Measurements from ENCODE around the gene CACNA1B.

CACNA1B gene

DNA sequence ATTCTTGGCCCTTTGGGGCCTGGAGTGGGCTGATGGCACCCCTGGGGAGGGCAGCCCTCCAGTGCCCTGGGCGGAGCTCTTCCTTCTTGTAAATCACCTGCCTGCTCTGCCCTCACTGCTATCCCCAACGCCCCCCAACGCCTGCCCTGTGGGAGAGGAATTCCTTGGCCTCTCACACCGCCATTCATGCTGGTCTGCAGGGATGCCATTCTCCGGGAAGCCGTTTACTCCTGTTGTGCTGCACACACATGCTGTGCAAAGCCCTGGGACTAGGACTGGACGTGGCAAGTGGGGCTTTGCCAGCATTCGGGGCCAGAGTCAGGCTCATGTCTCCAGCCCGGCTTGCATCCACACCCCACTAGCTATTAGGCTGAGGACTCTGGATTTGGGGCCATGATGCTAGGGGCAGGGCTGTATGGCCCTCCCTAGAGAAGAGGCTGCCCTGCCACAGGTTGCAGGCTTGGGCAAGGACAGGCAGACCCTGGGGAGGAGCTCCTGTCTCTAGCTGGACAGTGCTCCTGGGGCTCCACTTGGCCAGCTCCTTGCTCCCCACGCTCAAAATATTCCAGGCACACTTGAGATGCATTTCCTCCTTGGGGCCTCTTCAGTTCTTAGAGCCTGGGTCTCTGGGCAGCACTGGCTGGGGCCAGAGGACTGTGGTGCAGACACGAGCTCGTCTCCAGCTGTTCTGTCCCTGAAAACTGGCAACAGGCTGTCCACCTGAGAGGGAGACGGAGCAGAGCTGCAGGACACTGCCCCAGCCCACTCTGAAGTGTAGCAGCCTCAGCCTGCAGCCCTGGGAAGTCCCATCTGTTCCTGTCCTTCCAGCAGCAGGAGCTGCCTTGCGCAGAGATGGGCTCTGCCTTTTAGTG lies 226.9 kb downstream of the CACNA1B start:
- TF ChIP-seq ZBTB7A (IDR thresholded peaks at IDR 0.05; ENCODE audit: low read depth) (no peak), TAF1 (IDR thresholded peaks at IDR 0.05; ENCODE audit: low read depth) (no peak), TCF12 (IDR thresholded peaks at IDR 0.05; ENCODE audit: low read depth) (no peak), TEAD4 (IDR thresholded peaks at IDR 0.05) (no peak), NFIC (IDR thresholded peaks at IDR 0.05) (no peak)
- TF ChIP-seq, protein P1, sequence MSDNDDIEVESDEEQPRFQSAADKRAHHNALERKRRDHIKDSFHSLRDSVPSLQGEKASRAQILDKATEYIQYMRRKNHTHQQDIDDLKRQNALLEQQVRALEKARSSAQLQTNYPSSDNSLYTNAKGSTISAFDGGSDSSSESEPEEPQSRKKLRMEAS (IDR thresholded peaks at IDR 0.05) = no peak
- TF ChIP-seq, protein P2, sequence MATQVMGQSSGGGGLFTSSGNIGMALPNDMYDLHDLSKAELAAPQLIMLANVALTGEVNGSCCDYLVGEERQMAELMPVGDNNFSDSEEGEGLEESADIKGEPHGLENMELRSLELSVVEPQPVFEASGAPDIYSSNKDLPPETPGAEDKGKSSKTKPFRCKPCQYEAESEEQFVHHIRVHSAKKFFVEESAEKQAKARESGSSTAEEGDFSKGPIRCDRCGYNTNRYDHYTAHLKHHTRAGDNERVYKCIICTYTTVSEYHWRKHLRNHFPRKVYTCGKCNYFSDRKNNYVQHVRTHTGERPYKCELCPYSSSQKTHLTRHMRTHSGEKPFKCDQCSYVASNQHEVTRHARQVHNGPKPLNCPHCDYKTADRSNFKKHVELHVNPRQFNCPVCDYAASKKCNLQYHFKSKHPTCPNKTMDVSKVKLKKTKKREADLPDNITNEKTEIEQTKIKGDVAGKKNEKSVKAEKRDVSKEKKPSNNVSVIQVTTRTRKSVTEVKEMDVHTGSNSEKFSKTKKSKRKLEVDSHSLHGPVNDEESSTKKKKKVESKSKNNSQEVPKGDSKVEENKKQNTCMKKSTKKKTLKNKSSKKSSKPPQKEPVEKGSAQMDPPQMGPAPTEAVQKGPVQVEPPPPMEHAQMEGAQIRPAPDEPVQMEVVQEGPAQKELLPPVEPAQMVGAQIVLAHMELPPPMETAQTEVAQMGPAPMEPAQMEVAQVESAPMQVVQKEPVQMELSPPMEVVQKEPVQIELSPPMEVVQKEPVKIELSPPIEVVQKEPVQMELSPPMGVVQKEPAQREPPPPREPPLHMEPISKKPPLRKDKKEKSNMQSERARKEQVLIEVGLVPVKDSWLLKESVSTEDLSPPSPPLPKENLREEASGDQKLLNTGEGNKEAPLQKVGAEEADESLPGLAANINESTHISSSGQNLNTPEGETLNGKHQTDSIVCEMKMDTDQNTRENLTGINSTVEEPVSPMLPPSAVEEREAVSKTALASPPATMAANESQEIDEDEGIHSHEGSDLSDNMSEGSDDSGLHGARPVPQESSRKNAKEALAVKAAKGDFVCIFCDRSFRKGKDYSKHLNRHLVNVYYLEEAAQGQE (IDR thresholded peaks at IDR 0.05; ENCODE audit: low read depth) = no peak

DNA sequence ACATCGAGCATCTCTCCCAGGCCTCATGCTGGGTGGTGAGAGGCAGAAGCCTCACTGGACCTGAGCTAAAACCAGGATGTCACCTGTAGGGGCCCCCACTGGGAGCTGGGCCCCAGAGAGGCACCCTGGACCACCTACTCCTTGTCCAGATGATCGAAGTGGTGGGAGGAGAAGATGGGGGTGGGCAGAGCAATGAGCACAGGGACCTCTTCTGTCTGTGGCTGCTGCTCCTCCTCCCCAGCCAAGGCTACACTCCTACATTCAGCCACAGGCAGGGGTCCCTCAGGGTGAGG lies 227.5 kb downstream of the CACNA1B start:
- no peak for TF ChIP-seq RAD21 (IDR thresholded peaks at IDR 0.05; ENCODE audit: low read depth)
- TF ChIP-seq ZBTB7A (IDR thresholded peaks at IDR 0.05; ENCODE audit: low read depth) = no peak
- no peak for TF ChIP-seq TEAD4 (IDR thresholded peaks at IDR 0.05)
- TF ChIP-seq EP300 (IDR thresholded peaks at IDR 0.05; ENCODE audit: borderline replicate concordance) = no peak
- TF ChIP-seq TCF12 (IDR thresholded peaks at IDR 0.05; ENCODE audit: low read depth) = no peak

DNA sequence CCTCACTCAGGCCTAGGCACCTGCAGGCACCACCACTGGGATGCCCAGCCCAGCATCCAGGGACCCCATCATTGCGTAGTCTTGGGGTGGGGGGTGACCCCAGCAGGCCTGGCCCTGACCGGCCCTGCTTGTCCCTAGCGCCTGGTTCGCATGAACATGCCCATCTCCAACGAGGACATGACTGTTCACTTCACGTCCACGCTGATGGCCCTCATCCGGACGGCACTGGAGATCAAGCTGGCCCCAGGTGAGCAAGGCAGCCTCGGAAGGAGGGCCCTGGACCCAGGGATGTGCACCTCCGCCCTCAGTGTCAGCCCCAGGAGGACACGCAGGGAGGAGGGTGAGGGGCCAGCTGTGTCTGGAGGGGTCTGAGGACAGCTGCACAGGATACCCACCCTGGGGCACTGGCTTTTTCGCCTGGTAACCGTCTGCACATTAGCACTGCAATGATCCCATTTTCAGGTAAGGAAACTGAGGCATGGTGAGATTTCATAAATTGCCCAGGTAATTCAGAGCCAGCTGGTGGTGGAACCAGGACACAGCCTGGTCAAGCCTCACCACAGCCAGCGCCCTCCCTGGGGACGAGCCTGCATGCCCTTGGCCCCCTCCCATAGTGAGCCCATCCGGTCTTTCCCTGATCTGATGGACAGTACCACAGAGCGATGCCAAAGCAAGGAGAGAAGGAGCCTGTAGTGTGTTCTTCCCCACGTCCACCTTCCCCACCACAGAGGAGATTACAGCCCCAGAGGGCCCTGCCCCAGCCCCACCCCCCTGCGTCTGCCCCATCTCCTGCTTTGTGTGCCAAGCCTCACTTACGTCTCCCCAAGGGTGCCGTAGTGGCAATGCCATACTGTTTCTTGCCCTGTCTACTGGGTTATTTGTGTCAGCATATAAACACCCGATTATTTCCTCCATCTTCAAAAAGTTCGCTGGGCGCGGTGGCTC lies 228.3 kb downstream of the CACNA1B start:
- TF ChIP-seq YY1 (IDR thresholded peaks at IDR 0.05; ENCODE audit: low read depth) = no peak
- TF ChIP-seq, protein P3, sequence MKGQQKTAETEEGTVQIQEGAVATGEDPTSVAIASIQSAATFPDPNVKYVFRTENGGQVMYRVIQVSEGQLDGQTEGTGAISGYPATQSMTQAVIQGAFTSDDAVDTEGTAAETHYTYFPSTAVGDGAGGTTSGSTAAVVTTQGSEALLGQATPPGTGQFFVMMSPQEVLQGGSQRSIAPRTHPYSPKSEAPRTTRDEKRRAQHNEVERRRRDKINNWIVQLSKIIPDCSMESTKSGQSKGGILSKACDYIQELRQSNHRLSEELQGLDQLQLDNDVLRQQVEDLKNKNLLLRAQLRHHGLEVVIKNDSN (IDR thresholded peaks at IDR 0.05) = no peak
- no peak for TF ChIP-seq ZBTB7A (IDR thresholded peaks at IDR 0.05; ENCODE audit: low read depth)
- TF ChIP-seq, protein P1 (IDR thresholded peaks at IDR 0.05) = no peak
- TF ChIP-seq TEAD4 (IDR thresholded peaks at IDR 0.05) = no peak
- TF ChIP-seq TCF12 (IDR thresholded peaks at IDR 0.05; ENCODE audit: low read depth) = no peak
- TF ChIP-seq RAD21 (IDR thresholded peaks at IDR 0.05; ENCODE audit: low read depth) = no peak
- no peak for TF ChIP-seq CEBPB (IDR thresholded peaks at IDR 0.05)
- no peak for TF ChIP-seq FOXM1 (IDR thresholded peaks at IDR 0.05; ENCODE audit: borderline replicate concordance, low read depth)
- no peak for TF ChIP-seq EP300 (IDR thresholded peaks at IDR 0.05; ENCODE audit: borderline replicate concordance)

DNA sequence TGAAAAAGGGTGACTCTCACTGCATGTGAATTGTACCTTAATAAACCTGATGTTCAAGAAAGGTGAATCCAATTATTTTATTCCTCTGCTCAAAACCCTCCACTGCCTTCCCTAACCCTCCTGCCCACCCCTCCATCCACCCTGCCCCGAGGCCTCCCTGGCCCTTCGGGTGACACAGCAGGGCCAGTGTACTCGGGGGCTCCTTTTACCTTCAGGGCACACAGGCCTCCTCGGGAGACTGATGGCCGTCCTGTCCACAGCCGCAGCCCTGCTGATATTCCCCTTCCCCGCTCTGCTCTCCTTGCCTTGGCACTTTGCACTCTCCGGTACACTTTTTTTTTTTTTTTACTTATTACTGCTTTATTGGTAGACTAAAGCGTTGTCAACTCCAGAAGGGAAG lies 234.0 kb downstream of the CACNA1B start:
- TF ChIP-seq NFIC (IDR thresholded peaks at IDR 0.05) (no peak), CEBPB (IDR thresholded peaks at IDR 0.05) (no peak), EP300 (IDR thresholded peaks at IDR 0.05; ENCODE audit: borderline replicate concordance) (no peak), YY1 (IDR thresholded peaks at IDR 0.05; ENCODE audit: low read depth) (no peak), EGR1 (IDR thresholded peaks at IDR 0.05) (no peak), CREB1 (IDR thresholded peaks at IDR 0.05; ENCODE audit: low read depth) (no peak), RAD21 (IDR thresholded peaks at IDR 0.05; ENCODE audit: low read depth) (no peak), TCF12 (IDR thresholded peaks at IDR 0.05; ENCODE audit: low read depth) (no peak), TEAD4 (IDR thresholded peaks at IDR 0.05) (no peak), TAF1 (IDR thresholded peaks at IDR 0.05; ENCODE audit: low read depth) (no peak), FOXM1 (IDR thresholded peaks at IDR 0.05; ENCODE audit: borderline replicate concordance, low read depth) (no peak), ZBTB7A (IDR thresholded peaks at IDR 0.05; ENCODE audit: low read depth) (no peak)
- TF ChIP-seq, protein P1 (IDR thresholded peaks at IDR 0.05) = no peak
- TF ChIP-seq, protein P2 (IDR thresholded peaks at IDR 0.05; ENCODE audit: low read depth) = no peak
- TF ChIP-seq, protein P3 (IDR thresholded peaks at IDR 0.05) = no peak

DNA sequence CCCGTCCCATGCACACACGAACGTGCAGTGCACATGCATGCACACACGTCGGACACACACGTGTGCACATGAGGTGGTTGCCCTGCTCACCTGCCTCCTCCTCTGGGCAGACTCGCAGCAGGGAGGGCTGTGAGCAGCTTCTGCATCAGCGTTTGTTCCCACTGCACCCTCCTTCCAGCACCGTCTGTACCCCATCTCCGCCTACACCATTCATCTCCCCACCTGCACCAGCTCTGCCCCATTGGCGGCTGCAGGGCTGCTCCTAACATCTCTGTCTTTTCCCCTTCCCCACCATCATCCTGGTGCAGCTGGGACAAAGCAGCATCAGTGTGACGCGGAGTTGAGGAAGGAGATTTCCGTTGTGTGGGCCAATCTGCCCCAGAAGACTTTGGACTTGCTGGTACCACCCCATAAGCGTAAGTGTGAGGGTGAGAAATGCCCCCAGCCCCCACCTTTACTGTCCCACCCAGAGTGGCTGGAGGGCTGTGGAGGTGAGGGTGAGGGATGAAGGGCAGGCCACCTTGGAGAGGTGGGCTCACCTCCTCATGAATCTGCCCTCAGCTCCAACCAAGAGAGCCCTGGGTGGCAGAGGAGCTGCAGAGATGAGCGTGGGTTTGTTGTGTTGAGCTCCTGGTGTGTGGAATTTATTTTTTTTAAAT lies 234.6 kb downstream of the CACNA1B start:
- TF ChIP-seq TEAD4 (IDR thresholded peaks at IDR 0.05) (no peak), NFIC (IDR thresholded peaks at IDR 0.05) (no peak), RAD21 (IDR thresholded peaks at IDR 0.05; ENCODE audit: low read depth) (no peak), EP300 (IDR thresholded peaks at IDR 0.05; ENCODE audit: borderline replicate concordance) (no peak)

Data from Ishikawa (cell line).